ENCODE results near the gene CADPS2. TPM values are rescaled to one million over a fixed set of nuclear protein-coding genes. Genes with fewer than 3 reads are reported as not detected.

The CADPS2 gene
- total and polyA plus RNA-seq, 2 of the 8 experiments (the other 6 are each of a cell fraction or from before 2014, with no cell fraction given): 8.9 to 22.3 TPM

- TF ChIP-seq CHD7 (IDR thresholded peaks at IDR 0.05; ENCODE audit: insufficient replicate concordance, low read length) (no peak), BCL11A (IDR thresholded peaks at IDR 0.05; ENCODE audit: low read depth in 2 of 2, low read length in 2 of 2) (no peak), FOSL1 (IDR thresholded peaks at IDR 0.05; ENCODE audit: insufficient read depth, low read depth, low read length) (no peak), CEBPB (IDR thresholded peaks at IDR 0.05; ENCODE audit: low read depth, low read length) (no peak), USF2 (IDR thresholded peaks at IDR 0.05; ENCODE audit: low read length) (no peak), TAF7 (optimal IDR thresholded peaks at IDR 0.05; ENCODE audit: borderline replicate concordance, low read depth, low read length) (no peak), MAX (IDR thresholded peaks at IDR 0.05) (no peak), ASH2L (IDR thresholded peaks at IDR 0.05; ENCODE audit: low read length) (no peak)
These were observed 336.7 kb downstream of the CADPS2 start (continued) for GRCh38 chr7:122549578-122549977.

Data from H1 (cell line).